ENCODE results near the gene CASP8.

- TF ChIP-seq POLR2A (IDR thresholded peaks at IDR 0.05) (no peak), CTCF (IDR thresholded peaks at IDR 0.05) (peak; percentile 49 to 68 (median 62))
These were observed 24.2 kb upstream of the CASP8 start for GRCh38 chr2:201235860-201236811.
